Osteocyte (in vitro differentiated cells): ENCODE measurements around the gene ELN. TPM values are rescaled to one million over a fixed set of nuclear protein-coding genes. Genes with fewer than 3 reads are reported as not detected.

Experiments
- DNase-seq: peaks from one replicate; pipeline ENCODE4 v3.0.0; 2021; ENCODE audit warnings: mixed read lengths; ENCODE audit not compliant: unreplicated experiment; ENCODE audit errors: extremely low spot score
- H3K27ac Mint-ChIP-seq: one replicate; pipeline ENCODE4 v1.8.0; 2021; ENCODE audit warnings: mild to moderate bottlenecking, mixed read lengths; ENCODE audit not compliant: unreplicated experiment
- H3K27me3 Mint-ChIP-seq: one replicate; pipeline ENCODE4 v1.8.0; 2021; ENCODE audit warnings: mixed read lengths; ENCODE audit not compliant: unreplicated experiment
- H3K36me3 Mint-ChIP-seq: one replicate; pipeline ENCODE4 v1.8.0; 2021; ENCODE audit warnings: mixed read lengths; ENCODE audit not compliant: unreplicated experiment
- H3K4me1 Mint-ChIP-seq: one replicate; pipeline ENCODE4 v1.8.0; 2021; ENCODE audit warnings: mixed read lengths; ENCODE audit not compliant: unreplicated experiment
- H3K4me3 Mint-ChIP-seq: one replicate; pipeline ENCODE4 v1.8.0; 2021; ENCODE audit warnings: mild to moderate bottlenecking, moderate library complexity, mixed read lengths; ENCODE audit not compliant: unreplicated experiment
- H3K9me3 Mint-ChIP-seq: one replicate; pipeline ENCODE4 v1.8.0; 2021; ENCODE audit warnings: mixed read lengths; ENCODE audit not compliant: unreplicated experiment
- CTCF ChIP-seq: fragments of 200-600 bp; sonication (generic); IDR thresholded peaks from 2 replicates; pipeline ENCODE4 v1.5.0; 2021; ENCODE audit warnings: antibody characterized with exemption, mild to moderate bottlenecking, moderate library complexity
- total RNA-seq: library from RNA; stranded (reverse); gene quantifications from 2 replicates; pipeline ENCODE4 v1.2.1, GENCODE V29; 2021

Gene ELN
- total RNA-seq, 1 donor from 2014 or later, result 13.5 TPM

GRCh38 chr7:74097937-74098614 lies 70.1 kb downstream of the ELN start:
- H3K27ac Mint-ChIP-seq, result peak overlapping the region; percentile 82
- TF ChIP-seq CTCF, result no peak
- H3K27me3 Mint-ChIP-seq, result no peaks in the 10 kb centered on the region
- no peak for DNase-seq
- no peak overlapping the region for H3K4me3 Mint-ChIP-seq
- H3K36me3 Mint-ChIP-seq, result peaks cover 10% of the 10 kb centered on the region
- peaks cover 29% of the 10 kb centered on the region for H3K4me1 Mint-ChIP-seq
- peaks cover 4% of the 10 kb centered on the region for H3K9me3 Mint-ChIP-seq

- Mint-ChIP-seq H3K9me3 (peaks cover 4% of the 10 kb centered on the region), H3K36me3 (peaks cover 10% of the 10 kb centered on the region), H3K27me3 (no peaks in the 10 kb centered on the region), H3K4me1 (peaks cover 19% of the 10 kb centered on the region), H3K4me3 (no peak overlapping the region), H3K27ac (no peak overlapping the region)
- DNase-seq, result no peak
- TF ChIP-seq CTCF, result no peak
Observed at GRCh38 chr7:74099031-74099430, 71.1 kb downstream of the ELN start.

GRCh38 chr7:74101061-74101681 lies 73.2 kb downstream of the ELN start:
- H3K27ac Mint-ChIP-seq, result no peak overlapping the region
- DNase-seq, result no peak
- peaks cover 16% of the 10 kb centered on the region for H3K36me3 Mint-ChIP-seq
- H3K9me3 Mint-ChIP-seq, result peaks cover 4% of the 10 kb centered on the region
- H3K27me3 Mint-ChIP-seq, result no peaks in the 10 kb centered on the region
- no peak for TF ChIP-seq CTCF
- no peak overlapping the region for H3K4me3 Mint-ChIP-seq
- peaks cover 10% of the 10 kb centered on the region for H3K4me1 Mint-ChIP-seq

GRCh38 chr7:74103219-74103772 lies 75.3 kb downstream of the ELN start:
- Mint-ChIP-seq H3K36me3 (peaks cover 14% of the 10 kb centered on the region), H3K9me3 (no peaks in the 10 kb centered on the region), H3K27ac (no peak overlapping the region), H3K27me3 (no peaks in the 10 kb centered on the region), H3K4me3 (no peak overlapping the region), H3K4me1 (peaks cover 3% of the 10 kb centered on the region)
- no peak for TF ChIP-seq CTCF
- DNase-seq, result no peak

- no peak overlapping the region for H3K4me3 Mint-ChIP-seq
- H3K27me3 Mint-ChIP-seq, result no peaks in the 10 kb centered on the region
- TF ChIP-seq CTCF, result no peak
- H3K9me3 Mint-ChIP-seq, result no peaks in the 10 kb centered on the region
- H3K27ac Mint-ChIP-seq, result no peak overlapping the region
- no peak for DNase-seq
- peaks cover 16% of the 10 kb centered on the region for H3K36me3 Mint-ChIP-seq
- no peaks in the 10 kb centered on the region for H3K4me1 Mint-ChIP-seq
Observed at GRCh38 chr7:74104702-74105101, 76.7 kb downstream of the ELN start.
